Measurements from ENCODE around the gene CCNQ.

DNA sequence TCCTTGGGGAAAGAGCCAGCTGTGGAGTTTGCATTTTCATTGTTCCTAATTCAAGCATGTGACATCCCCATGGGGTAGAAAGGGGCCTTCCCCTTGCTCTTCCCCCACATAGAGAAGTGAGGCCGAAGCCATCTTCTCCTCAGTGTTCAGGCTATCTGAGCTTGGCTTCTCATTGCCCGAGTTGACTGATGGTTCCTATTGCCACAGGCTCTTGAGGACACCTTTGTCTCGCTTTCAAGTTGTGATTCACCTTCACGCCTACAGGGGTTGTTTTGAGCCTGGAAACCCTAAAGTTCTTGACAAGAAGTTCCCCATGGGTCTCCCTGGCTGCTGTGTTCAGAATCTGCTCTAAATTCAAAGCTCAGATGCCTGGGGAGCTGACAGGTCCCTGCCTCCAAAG is 25.0 kb downstream of the CCNQ start:
- TF ChIP-seq, protein P1, sequence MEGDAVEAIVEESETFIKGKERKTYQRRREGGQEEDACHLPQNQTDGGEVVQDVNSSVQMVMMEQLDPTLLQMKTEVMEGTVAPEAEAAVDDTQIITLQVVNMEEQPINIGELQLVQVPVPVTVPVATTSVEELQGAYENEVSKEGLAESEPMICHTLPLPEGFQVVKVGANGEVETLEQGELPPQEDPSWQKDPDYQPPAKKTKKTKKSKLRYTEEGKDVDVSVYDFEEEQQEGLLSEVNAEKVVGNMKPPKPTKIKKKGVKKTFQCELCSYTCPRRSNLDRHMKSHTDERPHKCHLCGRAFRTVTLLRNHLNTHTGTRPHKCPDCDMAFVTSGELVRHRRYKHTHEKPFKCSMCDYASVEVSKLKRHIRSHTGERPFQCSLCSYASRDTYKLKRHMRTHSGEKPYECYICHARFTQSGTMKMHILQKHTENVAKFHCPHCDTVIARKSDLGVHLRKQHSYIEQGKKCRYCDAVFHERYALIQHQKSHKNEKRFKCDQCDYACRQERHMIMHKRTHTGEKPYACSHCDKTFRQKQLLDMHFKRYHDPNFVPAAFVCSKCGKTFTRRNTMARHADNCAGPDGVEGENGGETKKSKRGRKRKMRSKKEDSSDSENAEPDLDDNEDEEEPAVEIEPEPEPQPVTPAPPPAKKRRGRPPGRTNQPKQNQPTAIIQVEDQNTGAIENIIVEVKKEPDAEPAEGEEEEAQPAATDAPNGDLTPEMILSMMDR (IDR thresholded peaks at IDR 0.05), result no peak
- TF ChIP-seq EZH2 (IDR thresholded peaks at IDR 0.05; ENCODE audit: borderline replicate concordance, insufficient read depth, low read depth, low read length, poor library complexity, severe bottlenecking), result no peak
